Measurements from ENCODE around the gene TPCN1. TPM values are rescaled to one million over a fixed set of nuclear protein-coding genes. Genes with fewer than 3 reads are reported as not detected.
A peak's percentile ranks its signal among the peaks of the same experiment; 100 is the strongest.

TPCN1 gene
- total RNA-seq, 1 experiment from 2014 or later, result 32.7 TPM

- TF ChIP-seq ATF6 (CRISPR knock-in tag; IDR thresholded peaks at IDR 0.05), result no peak
- TF ChIP-seq ATF1 (CRISPR knock-in tag; IDR thresholded peaks at IDR 0.05), result 0 out of 2 replicates have a peak, but pooled peaks have one; percentile 68
- peak; percentile 80; the same call in 1 of the 2 replicates for TF ChIP-seq SMAD3 (CRISPR knock-in tag; IDR thresholded peaks at IDR 0.05; ENCODE audit: borderline replicate concordance)
- TF ChIP-seq ZNF232 (CRISPR knock-in tag; IDR thresholded peaks at IDR 0.05), result 0 out of 2 replicates have a peak, but pooled peaks have one; percentile 4
- peak; percentile 86; the same call in 1 of the 2 replicates for TF ChIP-seq TEAD1 (CRISPR knock-in tag; IDR thresholded peaks at IDR 0.05)
- no peak for TF ChIP-seq CREM (CRISPR knock-in tag; IDR thresholded peaks at IDR 0.05)
- TF ChIP-seq, protein P1, sequence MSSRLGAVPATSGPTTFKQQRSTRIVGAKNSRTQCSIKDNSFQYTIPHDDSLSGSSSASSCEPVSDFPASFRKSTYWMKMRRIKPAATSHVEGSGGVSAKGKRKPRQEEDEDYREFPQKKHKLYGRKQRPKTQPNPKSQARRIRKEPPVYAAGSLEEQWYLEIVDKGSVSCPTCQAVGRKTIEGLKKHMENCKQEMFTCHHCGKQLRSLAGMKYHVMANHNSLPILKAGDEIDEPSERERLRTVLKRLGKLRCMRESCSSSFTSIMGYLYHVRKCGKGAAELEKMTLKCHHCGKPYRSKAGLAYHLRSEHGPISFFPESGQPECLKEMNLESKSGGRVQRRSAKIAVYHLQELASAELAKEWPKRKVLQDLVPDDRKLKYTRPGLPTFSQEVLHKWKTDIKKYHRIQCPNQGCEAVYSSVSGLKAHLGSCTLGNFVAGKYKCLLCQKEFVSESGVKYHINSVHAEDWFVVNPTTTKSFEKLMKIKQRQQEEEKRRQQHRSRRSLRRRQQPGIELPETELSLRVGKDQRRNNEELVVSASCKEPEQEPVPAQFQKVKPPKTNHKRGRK (CRISPR knock-in tag; IDR thresholded peaks at IDR 0.05; ENCODE audit: borderline replicate concordance), result no peak
- no peak for TF ChIP-seq ZMAT4 (CRISPR knock-in tag; IDR thresholded peaks at IDR 0.05)
- TF ChIP-seq GABPB1 (CRISPR knock-in tag; IDR thresholded peaks at IDR 0.05), result no peak; the same call in none of the 2 replicates
- TF ChIP-seq, protein P2, sequence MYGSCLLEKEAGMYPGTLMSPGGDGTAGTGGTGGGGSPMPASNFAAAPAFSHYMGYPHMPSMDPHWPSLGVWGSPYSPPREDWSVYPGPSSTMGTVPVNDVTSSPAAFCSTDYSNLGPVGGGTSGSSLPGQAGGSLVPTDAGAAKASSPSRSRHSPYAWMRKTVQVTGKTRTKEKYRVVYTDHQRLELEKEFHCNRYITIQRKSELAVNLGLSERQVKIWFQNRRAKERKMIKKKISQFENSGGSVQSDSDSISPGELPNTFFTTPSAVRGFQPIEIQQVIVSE (CRISPR knock-in tag; IDR thresholded peaks at IDR 0.05; ENCODE audit: borderline replicate concordance), result no peak
- TF ChIP-seq SMAD4 (CRISPR knock-in tag; IDR thresholded peaks at IDR 0.05), result 0 out of 2 replicates have a peak, but pooled peaks have one; percentile 75
- TF ChIP-seq ERG (CRISPR knock-in tag; IDR thresholded peaks at IDR 0.05), result no peak
- TF ChIP-seq IRF2 (CRISPR knock-in tag; IDR thresholded peaks at IDR 0.05; ENCODE audit: borderline replicate concordance, low read depth), result no peak
- TF ChIP-seq PRRX2 (CRISPR knock-in tag; IDR thresholded peaks at IDR 0.05), result no peak
- TF ChIP-seq, protein P3, sequence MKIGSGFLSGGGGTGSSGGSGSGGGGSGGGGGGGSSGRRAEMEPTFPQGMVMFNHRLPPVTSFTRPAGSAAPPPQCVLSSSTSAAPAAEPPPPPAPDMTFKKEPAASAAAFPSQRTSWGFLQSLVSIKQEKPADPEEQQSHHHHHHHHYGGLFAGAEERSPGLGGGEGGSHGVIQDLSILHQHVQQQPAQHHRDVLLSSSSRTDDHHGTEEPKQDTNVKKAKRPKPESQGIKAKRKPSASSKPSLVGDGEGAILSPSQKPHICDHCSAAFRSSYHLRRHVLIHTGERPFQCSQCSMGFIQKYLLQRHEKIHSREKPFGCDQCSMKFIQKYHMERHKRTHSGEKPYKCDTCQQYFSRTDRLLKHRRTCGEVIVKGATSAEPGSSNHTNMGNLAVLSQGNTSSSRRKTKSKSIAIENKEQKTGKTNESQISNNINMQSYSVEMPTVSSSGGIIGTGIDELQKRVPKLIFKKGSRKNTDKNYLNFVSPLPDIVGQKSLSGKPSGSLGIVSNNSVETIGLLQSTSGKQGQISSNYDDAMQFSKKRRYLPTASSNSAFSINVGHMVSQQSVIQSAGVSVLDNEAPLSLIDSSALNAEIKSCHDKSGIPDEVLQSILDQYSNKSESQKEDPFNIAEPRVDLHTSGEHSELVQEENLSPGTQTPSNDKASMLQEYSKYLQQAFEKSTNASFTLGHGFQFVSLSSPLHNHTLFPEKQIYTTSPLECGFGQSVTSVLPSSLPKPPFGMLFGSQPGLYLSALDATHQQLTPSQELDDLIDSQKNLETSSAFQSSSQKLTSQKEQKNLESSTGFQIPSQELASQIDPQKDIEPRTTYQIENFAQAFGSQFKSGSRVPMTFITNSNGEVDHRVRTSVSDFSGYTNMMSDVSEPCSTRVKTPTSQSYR (CRISPR knock-in tag; IDR thresholded peaks at IDR 0.05), result 0 out of 2 replicates have a peak, but pooled peaks have one; percentile 17
- TF ChIP-seq FOXK1 (CRISPR knock-in tag; IDR thresholded peaks at IDR 0.05), result peak; percentile 51; the same call in 1 of the 2 replicates
- TF ChIP-seq RELA (CRISPR knock-in tag; IDR thresholded peaks at IDR 0.05; ENCODE audit: borderline replicate concordance), result peak; percentile 88; the same call in 1 of the 2 replicates
- no peak for TF ChIP-seq ZNF138 (CRISPR knock-in tag; conservative IDR thresholded peaks at IDR 0.05)
- peak; percentile 49; the same call in 1 of the 2 replicates for TF ChIP-seq ZNF317 (CRISPR knock-in tag; IDR thresholded peaks at IDR 0.05; ENCODE audit: borderline replicate concordance, low read depth)
- TF ChIP-seq, protein P4, sequence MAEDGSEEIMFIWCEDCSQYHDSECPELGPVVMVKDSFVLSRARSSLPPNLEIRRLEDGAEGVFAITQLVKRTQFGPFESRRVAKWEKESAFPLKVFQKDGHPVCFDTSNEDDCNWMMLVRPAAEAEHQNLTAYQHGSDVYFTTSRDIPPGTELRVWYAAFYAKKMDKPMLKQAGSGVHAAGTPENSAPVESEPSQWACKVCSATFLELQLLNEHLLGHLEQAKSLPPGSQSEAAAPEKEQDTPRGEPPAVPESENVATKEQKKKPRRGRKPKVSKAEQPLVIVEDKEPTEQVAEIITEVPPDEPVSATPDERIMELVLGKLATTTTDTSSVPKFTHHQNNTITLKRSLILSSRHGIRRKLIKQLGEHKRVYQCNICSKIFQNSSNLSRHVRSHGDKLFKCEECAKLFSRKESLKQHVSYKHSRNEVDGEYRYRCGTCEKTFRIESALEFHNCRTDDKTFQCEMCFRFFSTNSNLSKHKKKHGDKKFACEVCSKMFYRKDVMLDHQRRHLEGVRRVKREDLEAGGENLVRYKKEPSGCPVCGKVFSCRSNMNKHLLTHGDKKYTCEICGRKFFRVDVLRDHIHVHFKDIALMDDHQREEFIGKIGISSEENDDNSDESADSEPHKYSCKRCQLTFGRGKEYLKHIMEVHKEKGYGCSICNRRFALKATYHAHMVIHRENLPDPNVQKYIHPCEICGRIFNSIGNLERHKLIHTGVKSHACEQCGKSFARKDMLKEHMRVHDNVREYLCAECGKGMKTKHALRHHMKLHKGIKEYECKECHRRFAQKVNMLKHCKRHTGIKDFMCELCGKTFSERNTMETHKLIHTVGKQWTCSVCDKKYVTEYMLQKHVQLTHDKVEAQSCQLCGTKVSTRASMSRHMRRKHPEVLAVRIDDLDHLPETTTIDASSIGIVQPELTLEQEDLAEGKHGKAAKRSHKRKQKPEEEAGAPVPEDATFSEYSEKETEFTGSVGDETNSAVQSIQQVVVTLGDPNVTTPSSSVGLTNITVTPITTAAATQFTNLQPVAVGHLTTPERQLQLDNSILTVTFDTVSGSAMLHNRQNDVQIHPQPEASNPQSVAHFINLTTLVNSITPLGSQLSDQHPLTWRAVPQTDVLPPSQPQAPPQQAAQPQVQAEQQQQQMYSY (CRISPR knock-in tag; IDR thresholded peaks at IDR 0.05), result no peak; the same call in 1 of the 2 replicates
- TF ChIP-seq, protein P5, sequence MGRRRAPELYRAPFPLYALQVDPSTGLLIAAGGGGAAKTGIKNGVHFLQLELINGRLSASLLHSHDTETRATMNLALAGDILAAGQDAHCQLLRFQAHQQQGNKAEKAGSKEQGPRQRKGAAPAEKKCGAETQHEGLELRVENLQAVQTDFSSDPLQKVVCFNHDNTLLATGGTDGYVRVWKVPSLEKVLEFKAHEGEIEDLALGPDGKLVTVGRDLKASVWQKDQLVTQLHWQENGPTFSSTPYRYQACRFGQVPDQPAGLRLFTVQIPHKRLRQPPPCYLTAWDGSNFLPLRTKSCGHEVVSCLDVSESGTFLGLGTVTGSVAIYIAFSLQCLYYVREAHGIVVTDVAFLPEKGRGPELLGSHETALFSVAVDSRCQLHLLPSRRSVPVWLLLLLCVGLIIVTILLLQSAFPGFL (CRISPR knock-in tag; IDR thresholded peaks at IDR 0.05; ENCODE audit: borderline replicate concordance), result peak; percentile 72; the same call in 1 of the 2 replicates
These were observed 35.9 kb upstream of the TPCN1 start, which contains the start of the genes DDX54 and RITA1 (continued) for GRCh38 chr12:113185180-113186032.
